TTC549 (cell line): ENCODE results near the gene NECAB3.
"Not testable (repeated sequence)": the region's sequence is repeated elsewhere in the genome, so short reads cannot be mapped to it uniquely, and the experiment has no call there.

Experiments used
- FAIRE-seq: peaks from 2 replicates; lab custom pipeline; 2012; peaks lifted over from hg19 to GRCh38; lab: Jason Lieb, UNC

NECAB3 gene

DNA sequence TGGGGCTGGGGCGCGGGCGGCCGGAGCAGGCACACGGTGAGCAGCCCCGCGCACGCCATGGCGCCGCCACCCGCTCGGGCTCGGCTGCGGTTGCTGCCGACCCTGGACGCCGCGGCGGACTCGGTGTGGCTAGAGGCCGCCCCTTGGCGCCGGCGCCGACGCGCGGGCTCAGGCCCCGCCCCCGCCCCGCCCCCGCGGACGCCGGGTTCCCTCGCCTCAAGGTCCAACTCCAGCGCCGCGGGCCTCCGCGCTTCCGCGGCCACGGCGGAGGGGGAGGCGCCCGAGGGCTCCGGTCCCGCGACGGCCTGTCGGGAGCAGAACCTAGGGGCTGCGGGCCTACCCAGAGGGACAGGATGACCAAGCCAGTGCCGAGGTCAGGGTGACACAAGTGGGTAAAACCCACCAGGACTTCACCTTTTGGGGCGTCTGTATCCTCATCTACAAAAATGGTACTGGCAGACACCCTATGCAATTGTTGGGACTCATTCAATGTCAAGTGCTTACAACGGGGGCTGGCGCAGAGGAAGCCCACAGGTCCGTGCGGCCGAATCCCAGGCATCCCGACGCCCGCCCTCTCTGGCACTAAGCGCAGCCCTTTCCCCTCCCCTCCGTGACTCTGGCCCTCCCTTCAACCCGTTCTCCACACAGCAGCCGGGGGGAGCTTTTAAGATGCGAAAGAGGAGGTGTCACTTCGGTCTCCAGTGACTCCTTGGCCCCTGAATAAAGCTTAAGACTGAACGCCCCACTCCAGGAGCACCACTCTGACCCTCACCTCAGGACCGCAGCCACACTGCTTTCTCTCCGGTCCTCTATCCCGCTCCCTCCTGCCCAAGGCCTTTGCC is at the start of gene NECAB3:
TSS of gene NECAB3 (minus strand) at position 135 of the 842 bp plus-strand sequence. CDS start at position 59, 76 bp downstream.
- no peak for FAIRE-seq

DNA sequence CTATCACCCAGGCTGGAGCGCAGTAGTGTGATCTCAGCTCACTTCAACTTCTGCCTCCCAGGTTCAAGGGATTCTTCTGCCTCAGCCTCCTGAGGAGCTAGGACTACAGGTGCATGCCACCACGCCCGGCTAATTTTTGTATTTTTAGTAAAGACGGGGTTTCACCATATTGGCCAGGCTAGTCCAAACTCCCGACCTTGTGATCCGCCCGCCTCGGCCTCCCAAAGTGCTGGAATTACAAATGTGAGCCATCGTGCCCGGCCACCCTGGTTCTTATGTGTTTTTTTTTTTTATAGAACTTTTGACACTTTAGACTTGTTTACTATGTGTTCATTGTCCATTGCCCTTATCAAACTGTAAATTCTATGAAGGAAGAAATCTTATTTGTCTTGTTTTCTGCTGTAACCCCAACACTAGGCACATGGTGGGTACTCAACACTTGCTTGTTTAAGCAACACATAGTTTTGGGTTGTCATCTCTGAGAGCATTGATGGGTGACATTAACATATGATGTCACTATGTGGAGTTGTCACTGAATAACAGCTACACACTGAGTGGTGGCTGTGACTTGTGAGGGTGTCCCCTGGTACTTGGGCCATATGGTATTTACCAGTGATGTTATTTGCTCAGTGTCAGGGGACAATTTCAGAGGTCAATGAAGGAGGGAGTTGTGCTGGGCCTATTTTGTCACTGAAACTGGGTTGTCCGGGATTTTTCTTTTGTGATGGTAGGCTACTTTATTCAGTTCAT is 47.3 kb upstream of the NECAB3 start:
- no peak for FAIRE-seq

GRCh38 chr20:33719989-33720709 is 45.9 kb upstream of the NECAB3 start, which contains the start of gene PXMP4:
Gene PXMP4 (minus strand): TSS chr20:33720310. CDS start chr20:33720207, 103 bp downstream.
- peak; percentile 95 for FAIRE-seq

- FAIRE-seq, result no peak
Measured at GRCh38 chr20:33719277-33719988, 45.2 kb upstream of the NECAB3 start.

DNA sequence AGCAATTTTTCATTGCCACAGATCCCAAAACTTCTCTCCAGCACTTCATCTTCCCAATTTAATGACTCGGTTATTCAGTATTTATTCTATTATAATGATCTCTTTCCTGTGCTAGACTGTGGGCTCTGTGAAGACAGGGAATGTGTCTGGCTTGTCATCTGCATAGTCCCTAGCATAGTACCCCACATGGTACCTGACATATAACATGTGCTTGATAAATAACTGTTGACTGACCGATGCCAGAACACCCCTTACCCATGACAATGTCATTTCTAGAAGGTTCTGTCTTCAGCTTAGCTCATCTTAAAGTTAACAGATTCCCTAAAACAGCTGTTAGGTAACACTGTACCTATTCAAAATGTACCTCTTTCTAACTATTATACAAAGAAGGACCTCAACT is 42.3 kb upstream of the NECAB3 start:
- FAIRE-seq, result no peak

- FAIRE-seq, result no peak
Measured at GRCh38 chr20:33713865-33714367, 39.7 kb upstream of the NECAB3 start.

DNA sequence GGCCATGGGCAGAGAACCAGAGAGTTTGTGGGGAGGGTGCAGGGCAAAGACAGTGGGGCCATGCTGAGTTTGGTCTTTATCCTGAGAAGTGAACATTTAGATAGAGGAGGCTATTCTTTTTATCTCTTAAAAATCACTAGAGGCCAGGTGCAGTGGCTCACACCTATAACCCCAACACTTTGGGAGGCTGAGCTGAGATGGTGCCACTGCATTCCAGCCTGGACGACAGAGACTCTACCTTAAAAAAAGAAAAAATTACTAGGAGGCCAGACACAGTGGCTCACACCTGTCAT is 37.2 kb upstream of the NECAB3 start:
- FAIRE-seq, result no peak

GRCh38 chr20:33710681-33711445 is 36.6 kb upstream of the NECAB3 start:
- no peak for FAIRE-seq

DNA sequence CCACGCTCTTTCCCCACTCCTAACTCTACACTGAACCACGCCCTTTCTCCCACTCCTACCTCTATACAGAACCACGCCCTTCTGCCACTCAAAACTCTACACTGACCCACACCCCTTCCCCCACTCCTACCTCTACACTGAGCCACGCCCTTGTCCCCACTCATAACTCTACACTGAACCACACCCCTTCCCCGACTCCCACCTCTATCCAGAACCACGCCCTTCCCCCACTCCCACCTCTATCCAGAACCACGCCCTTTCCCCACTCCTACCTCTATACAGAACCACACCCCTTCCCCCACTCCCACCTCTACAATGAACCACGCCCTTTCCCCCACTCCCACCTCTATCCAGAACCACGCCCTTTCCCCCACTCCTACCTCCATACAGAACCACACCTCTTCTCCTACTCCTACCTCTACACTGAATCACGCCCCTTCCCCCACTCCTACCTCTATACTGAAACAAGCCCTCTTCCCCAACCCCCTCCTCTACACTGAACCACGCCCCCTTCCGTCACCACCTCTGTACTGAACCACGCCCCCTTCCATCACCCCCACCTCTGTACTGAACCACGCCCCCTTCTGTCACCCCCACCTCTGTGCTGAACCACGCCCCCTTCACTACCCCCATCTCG is 35.8 kb upstream of the NECAB3 start:
- no peak for FAIRE-seq

DNA sequence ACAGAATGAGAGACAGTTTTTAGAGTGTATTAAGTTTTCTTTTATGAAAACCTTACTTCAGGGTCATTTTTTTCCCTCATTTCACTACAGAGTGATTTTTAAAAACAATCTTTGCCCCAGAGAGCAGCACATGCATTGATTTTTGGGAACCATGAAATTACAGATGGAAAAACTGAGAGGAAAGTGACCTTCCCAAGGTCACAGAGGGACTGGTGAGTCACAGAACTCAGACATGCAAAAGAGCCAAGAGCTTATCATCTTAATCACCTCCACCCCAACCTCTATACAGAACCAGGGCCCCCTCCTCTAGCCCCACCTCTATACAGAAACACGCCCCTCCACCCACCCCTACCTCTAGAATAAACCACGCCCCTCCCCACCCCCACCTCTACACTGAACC is 35.2 kb upstream of the NECAB3 start:
- FAIRE-seq, result no peak

- no peak for FAIRE-seq
Measured at GRCh38 chr20:33707668-33708067, 33.4 kb upstream of the NECAB3 start.

DNA sequence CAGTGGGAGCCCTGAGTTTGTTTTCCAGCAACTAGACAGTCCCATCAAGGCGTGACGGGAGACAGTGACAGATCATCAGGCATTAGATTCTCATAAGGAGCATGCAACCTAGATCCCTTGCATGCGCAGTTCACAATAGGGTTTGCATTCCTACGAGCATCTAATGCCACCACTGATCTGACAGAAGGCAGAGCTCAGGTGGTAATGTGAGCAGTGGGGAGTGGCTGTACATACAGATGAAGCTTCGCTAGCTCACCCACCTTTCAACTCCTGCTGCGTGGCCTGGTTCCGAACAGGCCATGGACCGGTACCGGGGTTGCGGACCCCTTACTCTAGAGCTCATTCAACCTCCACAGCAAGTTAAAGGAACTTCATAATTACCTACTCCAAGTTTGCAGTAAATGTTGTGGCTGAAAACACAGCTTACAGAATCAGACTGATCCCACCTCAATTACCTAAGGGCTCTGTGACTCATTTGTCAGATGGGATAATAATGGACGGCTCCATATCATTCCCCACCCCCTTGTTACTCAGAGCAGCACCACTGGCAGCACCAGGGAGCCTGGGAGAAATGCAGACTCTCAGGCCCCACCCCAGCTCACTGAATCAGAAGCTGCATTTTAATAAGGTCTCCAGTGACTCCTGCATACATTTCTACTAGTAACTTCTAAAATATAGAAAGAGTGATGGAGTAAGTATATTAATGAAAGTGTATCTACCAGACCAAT is 30.1 kb upstream of the NECAB3 start:
- FAIRE-seq, result no peak

DNA sequence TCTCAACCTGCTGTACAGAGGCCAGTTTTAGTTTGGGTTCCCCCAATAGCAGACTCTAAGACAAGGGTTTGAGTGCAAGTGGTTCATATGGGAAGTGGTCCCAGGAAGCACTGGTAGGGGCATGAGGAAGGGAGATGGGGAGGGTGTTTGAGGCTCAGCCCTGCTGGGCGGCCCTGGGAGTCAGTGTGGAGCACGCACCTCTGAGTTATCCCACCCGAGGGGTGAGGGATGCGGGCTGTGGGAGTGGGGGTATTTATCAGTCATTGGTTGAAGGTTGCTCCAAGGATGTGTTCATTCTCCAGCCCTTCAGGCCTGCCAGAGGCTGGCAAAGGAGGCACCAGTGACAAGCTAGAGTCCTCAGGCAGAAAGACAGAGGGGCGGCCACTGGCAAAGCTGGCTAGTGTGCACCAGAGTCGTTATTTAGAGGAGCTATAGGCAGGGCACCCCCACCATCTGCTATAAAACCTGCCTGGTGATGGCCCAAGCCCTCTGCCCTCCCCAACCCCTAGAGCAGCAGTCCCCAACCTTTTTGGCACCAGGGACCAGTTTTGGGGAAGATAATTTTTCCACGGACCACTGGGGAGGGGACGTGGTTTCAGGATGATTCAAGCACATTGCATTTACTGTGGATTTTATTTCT is 29.4 kb upstream of the NECAB3 start:
- FAIRE-seq, result no peak

- no peak for FAIRE-seq
Measured at GRCh38 chr20:33702861-33703260, 28.6 kb upstream of the NECAB3 start.

- FAIRE-seq, result no peak
Measured at GRCh38 chr20:33701629-33702450, 27.6 kb upstream of the NECAB3 start.

DNA sequence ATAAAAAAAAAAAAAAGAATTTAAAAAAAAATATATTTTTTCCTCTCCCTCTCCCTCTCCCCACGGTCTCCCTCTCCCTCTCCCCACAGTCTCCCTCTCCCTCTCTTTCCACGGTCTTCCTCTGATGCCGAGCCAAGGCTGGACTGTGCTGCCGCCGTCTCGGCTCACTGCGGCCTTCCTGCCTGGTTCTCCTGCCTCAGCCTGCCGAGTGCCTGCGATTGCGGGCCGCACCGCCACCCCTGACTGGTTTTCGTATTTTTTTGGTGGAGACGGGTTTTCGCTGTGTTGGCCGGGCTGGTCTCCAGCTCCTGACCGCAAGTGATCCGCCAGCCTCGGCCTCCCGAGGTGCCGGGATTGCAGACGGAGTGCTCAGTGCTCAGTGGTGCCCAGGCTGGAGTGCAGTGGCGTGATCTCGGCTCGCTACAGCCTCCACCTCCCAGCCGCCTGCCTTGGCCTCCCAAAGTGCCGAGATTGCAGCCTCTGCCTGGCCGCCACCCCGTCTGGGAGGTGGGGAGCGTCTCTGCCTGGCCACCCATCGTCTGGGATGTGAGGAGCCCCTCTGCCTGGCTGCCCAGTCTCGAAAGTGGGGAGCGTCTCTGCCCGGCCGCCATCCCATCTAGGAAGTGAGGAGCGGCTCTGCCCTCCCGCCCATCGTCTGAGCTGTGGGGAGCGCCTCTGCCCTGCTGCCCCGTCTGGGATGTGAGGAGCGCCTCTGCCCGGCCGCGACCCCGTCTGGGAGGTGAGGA is 26.6 kb upstream of the NECAB3 start:
- not testable (repeated sequence) for FAIRE-seq

- FAIRE-seq, result not testable (repeated sequence)
Measured at GRCh38 chr20:33698966-33699365, 24.7 kb upstream of the NECAB3 start.

GRCh38 chr20:33697129-33697528 is 22.9 kb upstream of the NECAB3 start:
- FAIRE-seq, result no peak
